HL-60 (cell line): ENCODE results near the gene TEDC1.

Source experiments
- CTCF ChIP-seq: IDR thresholded peaks from one replicate; pipeline ENCODE4 v1.5.1; 2011; ENCODE audit warnings: low read length, control low read depth, inconsistent platforms; ENCODE audit not compliant: insufficient read depth
- GABPA ChIP-seq: IDR thresholded peaks from 2 replicates; pipeline ENCODE4 v1.6.1; 2012; ENCODE audit warnings: low read depth
- SPI1 ChIP-seq: IDR thresholded peaks from 2 replicates; pipeline ENCODE4 v1.6.1; 2012; ENCODE audit warnings: low read depth, mild to moderate bottlenecking, borderline replicate concordance

GRCh38 chr14:105532735-105533141 lies 41.7 kb downstream of the TEDC1 start:
- TF ChIP-seq CTCF (peak; percentile 4), GABPA (no peak), SPI1 (no peak)
